Adrenal gland (tissue), 5 donors: Measurements from ENCODE around the gene FXYD2.

ENCODE experiments used
- POLR2A ChIP-seq, 2 donors: fragments of 450-650 bp; IDR thresholded peaks; one replicate each; pipeline ENCODE4 v1.6.1; 2017; ENCODE audit warnings: antibody characterized with exemption in 2 of 2, mild to moderate bottlenecking in 2 of 2, moderate library complexity in 1 of 2
- TF ChIP-seq, protein P1 (sequence below), 6 experiments: fragments of 450-650 bp in 4 of 6; fragments of 200-600 bp in 2 of 6; sonication (generic) in 1 of 6; IDR thresholded peaks; 1 replicate in 5 of 6; 2 replicates in 1 of 6; pipeline versions ENCODE4 v1.5.1 to v1.8.0; 2016 to 2021; ENCODE audit warnings: antibody characterized with exemption in 6 of 6, mild to moderate bottlenecking in 2 of 6, moderate library complexity in 1 of 6
- donor health status: DM: no; HTN: no; CAD: no.

DNA sequence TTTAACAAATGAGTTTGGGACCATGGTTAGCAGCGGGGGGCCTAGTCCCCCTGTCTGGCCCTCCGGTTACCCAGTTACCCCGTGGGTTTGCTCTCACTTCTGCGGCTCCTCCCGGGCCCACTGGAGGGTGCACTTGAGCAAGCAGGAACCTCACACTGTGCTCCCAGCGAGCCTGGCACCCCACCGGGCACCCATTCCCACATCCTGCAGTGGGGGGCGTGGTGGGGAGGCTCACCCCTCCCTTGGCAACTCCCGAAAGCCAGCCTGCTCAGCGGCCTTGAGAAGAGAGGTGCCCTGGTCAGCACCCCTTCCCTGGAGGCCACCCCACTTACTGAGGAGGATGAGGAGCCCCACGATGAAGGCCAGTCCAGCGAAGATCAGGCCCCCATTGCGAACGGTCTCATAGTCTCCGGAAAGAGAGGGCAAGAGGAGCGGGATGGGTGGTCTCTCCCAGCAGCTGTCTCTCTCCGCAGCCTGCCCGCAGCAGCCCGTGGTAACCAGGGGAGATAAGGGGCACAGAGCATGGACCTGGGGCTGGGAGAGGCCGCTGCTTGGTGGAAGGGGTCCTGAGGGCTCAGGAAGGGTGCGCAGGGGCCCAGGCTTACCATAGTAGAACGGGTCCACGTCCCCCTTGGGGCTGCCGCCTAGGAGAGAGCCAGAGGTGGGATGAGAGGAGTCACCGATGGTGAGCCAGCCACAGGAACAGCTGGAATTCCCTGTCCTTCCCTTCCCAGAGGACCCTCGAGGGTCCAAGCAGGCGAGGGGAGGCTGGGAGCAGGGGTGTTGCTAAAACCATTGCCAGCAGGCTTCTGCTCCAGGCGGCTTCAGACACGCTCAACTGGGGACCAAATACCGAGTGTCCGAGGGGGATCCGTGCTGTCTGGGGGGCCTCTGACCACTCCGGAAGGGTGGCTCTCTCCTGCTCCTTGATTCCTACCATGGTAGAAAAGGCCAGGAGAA is 2.2 kb downstream of the FXYD2 start:
- TF ChIP-seq POLR2A (IDR thresholded peaks at IDR 0.05), result no peak
- TF ChIP-seq, protein P1, sequence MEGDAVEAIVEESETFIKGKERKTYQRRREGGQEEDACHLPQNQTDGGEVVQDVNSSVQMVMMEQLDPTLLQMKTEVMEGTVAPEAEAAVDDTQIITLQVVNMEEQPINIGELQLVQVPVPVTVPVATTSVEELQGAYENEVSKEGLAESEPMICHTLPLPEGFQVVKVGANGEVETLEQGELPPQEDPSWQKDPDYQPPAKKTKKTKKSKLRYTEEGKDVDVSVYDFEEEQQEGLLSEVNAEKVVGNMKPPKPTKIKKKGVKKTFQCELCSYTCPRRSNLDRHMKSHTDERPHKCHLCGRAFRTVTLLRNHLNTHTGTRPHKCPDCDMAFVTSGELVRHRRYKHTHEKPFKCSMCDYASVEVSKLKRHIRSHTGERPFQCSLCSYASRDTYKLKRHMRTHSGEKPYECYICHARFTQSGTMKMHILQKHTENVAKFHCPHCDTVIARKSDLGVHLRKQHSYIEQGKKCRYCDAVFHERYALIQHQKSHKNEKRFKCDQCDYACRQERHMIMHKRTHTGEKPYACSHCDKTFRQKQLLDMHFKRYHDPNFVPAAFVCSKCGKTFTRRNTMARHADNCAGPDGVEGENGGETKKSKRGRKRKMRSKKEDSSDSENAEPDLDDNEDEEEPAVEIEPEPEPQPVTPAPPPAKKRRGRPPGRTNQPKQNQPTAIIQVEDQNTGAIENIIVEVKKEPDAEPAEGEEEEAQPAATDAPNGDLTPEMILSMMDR (IDR thresholded peaks at IDR 0.05), result peak; percentile 31 to 64 (median 55)
